ENCODE results near the gene RPS6KA4.

The RPS6KA4 gene

DNA sequence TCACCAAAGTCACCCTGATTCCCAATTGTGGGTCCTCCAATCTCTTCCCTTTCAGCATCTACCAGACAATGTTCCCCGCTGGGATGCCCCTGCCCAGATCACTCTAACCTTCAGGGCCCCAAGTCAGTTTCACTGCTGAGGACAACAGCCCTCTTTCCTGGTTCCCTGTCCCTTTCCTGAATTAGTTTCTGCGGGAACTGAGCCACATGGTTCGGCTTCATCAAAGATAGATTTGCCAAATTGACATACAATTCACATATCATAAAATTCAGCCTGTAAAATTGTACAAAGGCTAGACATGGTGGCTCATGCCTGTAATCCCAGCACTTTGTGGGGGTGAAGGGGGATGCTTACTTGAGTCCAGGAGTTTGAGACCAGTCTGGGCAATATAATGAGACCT, 31.0 kb upstream of the RPS6KA4 start:
- no peak for DNase-seq

DNA sequence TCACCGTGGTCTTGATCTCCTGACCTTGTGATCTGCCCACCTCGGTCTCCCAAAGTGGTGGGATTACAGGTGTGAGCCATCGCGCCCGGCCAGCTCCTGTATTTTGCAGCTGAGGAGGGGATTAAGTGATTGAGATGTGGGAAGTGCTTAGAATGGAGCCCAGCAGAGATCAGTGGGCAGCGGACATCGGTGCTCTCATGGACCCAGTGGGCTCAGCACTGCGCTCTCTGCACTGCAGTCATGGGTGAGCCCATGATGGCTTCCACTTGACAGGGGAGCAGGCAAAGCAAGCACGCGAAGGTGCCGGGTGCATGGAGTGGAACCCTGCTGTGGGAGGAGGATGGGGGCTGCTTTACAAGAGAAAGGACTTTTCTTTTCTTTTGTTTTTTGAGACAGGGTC, 28.1 kb upstream of the RPS6KA4 start:
- DNase-seq = no peak

DNA sequence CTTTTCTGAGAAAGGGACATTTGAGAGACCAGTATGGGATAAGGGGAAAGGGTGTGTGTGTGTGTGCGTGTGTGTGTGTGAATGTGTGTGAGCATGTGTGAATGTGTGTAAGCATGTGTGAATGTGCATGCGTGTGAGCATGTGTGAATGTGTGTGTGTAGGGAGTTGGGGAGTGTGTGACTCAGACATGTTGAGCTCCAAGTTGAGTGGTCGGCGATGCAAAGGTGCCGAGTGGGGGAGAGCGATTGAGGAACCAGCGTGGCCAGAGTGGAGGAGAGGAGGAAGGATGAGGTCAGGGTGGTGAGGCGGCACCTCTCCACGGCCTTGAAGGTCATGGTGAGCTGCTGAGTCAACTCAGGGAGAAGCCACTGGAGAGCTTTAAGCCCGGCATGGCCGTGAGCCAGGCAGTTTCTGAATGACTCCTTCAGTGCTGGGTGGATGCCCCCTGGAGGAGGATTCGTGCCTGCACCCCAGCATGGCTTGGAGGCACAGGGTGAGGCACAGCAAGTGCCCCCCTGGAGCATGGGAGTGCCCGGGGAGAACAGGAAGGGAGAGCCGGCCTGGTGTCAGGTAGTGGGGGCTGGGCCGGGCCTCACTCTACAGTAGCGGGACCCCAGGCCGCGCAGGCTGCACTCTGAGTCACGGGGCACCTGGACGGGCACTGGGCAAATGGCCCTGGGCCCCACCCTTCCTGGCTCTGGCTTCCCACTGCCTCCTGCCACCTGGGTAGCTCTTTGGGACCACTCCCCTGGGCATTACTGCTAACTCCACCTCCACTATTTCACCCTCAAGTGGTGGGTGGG, 27.2 kb upstream of the RPS6KA4 start:
- peak; percentile 93 for DNase-seq

DNA sequence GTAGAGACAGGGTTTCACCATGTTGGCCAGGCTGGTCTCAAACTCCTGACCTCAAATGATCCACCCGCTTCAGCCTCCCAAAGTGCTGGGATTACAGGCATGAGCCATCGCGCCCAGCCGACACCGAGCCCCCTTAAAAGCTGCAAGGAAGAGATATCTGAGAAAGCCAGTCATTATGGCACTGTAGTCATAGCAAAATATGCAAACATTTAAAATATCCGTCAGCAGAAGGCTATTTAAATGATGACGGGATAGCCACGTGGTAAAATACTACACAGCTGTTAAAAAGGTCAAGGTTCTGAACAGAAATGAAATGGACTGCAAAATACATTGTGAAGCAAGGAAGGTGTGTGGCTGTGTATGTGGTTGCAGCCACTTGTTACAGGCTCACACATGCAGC, 25.4 kb upstream of the RPS6KA4 start:
- DNase-seq = no peak

DNA sequence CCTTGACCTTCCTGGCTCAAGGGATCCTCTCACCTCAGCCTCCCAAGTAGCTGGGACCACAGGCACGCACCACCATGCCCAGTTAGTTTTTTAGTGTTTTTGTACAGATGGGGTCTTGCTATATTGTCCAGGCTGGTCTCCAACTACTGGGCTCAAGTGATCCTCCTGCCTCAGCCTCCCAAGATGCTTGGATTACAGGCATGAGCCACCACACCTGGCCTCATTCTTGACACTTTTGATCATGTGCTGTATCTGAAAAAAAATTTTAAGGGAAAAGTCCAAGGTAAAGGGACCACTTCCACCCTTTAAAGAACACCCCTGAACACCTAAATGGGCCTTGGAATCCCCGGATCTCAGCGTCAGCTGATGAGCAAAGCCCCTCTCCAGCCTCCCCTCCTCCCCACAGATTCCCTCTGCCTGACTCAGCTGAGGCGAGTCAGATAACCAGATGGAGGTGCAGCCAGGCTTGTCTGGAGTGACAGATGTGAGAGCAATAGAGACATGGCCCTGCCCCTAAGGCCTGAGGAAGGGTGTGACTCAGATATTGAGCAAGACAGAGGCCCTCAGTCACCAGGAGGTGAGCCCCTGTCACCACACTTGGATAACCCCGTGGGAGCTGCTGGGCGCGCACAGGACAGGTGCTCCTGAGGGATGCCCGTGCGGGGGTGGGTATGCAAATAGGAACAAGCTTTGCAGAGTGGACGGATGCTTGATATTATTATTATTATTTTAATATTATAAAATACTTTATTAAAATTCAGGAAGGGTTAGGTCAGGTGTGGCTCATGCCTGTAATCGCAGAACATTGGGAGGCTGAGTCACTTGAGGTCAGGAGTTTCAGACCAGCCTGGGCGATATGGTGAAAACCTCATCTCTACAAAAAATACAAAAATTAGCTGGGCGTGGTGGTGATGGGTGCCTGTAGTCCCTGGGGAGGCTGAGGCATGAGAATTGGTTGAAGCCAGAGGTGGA, 23.9 kb upstream of the RPS6KA4 start:
- peak; percentile 98 for DNase-seq

DNA sequence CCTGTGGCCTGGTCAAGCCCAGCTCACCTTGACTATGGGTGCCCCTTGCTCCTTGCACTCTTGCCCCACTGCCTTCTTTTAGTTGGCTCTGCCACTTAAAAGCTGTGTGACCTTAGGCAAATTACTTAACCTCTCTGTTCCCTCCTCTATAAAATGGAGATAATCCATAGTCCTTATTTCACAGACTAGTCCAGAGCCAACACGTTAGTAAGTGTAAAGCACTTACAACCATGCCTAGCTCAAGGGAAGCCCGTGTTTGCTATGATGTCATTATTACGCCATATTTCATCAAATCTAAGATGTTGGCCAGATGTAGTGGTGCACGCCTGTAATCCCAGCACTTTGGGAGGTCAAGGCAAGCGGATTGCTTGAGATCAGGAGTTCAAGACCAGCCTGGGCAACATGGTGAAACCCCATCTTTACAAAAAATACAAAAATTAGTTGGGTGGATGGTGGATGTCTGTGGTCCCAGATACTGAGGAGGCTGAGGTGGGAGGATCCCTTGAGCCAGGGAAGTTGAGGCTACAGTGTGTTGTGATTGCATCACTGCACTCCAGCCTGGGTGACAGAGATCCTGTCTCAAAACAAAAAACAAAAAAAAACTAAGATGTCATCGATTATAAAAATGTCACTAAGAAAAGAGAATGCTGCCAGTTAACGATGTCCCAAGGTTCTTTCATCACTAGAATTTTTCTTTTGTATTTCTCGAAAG, 21.3 kb upstream of the RPS6KA4 start:
- DNase-seq = peak; percentile 25

DNA sequence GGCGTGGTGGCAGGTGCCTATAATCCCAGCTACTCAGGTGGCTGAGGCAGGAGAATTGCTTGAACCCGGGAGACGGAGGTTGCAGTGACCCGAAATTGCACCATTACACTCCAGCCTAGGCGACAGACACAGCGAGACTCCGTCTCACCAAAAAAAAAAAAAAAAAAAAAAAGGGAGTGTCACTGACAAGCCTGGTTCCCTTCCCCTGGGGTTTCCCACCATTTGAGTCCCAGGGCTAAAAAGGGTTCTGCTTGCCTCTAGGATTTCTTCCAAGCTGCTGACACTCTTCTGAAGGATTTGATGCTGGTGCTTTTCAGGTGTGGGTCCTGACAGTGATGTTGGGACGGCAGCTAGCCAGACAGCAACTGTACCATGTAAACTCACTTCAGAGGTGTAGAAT, 20.2 kb upstream of the RPS6KA4 start:
- DNase-seq = no peak

DNA sequence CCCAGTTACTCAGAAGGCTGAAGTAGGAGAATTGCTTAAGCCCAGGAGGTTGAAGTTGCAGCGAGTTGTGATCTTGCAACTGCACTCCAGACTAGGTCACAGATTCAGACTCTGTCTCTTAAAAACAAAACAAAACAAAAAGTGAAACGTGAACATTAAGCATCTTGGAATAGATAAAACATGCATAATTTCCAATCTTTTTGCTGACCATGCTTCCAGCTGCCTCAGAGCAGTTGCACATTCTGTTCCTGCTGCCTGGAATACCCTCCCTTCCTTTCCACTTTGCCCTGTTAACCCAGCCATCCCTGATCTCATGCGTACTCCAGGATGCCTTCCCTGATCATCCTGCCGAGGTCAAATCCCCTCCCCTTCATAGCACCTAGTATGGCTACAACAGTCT, 19.7 kb upstream of the RPS6KA4 start:
- DNase-seq = no peak

DNA sequence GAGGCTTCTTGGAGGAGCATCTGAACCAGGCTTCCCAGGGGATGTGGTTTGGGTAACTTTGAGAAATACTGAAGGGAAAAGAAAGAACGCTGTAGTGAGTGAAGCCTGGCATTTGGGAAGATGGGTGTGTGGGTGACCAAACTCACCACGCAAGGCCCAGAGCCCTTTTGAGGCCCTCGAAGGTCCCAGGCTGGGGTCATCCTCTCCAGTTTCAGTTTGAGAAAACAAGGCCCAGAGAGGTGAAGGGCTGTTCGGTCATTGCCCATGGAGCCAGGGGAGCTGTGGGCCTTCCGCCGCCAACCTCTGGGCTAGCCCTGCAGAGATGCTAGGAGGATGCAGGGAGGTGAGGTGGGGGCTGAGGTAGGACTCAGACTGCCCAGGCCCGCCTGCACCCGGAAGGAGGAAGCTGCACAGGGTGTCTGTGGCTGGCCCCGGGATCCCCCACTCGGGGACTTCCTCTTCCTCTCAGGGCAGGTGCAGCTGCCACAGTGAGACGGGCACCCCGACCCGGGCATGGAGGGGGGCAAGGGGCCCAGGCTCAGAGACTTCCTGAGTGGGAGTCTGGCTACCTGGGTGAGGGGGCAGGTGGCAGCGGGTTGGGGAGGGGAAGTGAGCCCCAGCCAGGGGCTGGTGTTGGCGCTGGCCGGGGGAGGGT, 19.1 kb upstream of the RPS6KA4 start, which contains the start of gene CCDC88B:
TSS of gene CCDC88B (plus strand) at position 451 of the 655 bp plus-strand sequence. CDS start at position 514, 63 bp downstream.
- DNase-seq = peak; percentile 46

DNA sequence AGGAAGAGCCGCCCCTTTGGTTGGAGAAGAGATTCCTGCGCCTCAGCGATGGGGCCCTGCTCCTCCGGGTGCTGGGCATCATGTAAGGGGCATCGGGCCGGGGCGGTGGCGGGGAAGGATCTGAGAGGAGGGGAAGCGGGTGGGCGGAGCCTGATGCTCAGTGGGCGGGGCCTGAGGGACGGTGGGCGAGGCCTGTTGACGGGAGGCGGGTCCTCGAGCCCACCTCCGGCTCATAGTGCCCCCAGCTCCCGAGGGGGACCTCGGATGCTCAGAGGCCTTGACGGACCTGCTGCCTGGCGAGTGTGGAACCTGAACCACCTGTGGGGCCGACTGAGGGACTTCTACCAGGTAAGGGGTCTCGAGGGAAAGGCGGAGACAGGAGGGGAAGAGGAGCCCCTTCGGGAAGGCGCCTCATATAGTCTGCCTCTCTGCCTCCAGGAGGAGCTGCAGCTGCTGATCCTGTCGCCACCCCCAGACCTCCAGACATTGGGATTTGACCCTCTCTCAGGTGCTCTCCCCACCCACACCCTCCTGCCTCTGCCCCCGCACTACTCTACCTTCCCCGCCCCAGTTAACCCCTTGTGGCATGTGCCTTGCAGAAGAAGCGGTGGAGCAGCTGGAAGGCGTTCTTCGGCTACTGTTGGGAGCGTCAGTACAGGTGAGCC, 18.2 kb upstream of the RPS6KA4 start:
- DNase-seq = no peak

DNA sequence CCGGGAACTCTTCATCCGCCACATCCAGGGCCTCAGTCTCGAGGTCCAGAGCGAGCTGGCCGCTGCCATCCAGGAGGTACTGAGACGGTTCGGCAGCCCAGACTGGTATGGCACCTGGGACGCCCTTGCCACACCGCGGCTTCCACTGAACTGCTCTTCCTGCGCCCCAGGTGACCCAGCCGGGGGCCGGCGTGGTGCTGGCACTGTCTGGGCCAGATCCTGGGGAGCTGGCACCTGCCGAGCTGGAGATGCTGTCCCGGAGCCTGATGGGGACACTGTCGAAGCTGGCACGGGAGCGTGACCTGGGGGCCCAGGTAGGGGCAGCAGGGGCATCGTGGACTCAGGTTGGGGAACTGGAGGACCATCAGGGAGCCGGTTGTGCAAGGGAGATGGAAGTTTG, 17.5 kb upstream of the RPS6KA4 start:
- no peak for DNase-seq

DNA sequence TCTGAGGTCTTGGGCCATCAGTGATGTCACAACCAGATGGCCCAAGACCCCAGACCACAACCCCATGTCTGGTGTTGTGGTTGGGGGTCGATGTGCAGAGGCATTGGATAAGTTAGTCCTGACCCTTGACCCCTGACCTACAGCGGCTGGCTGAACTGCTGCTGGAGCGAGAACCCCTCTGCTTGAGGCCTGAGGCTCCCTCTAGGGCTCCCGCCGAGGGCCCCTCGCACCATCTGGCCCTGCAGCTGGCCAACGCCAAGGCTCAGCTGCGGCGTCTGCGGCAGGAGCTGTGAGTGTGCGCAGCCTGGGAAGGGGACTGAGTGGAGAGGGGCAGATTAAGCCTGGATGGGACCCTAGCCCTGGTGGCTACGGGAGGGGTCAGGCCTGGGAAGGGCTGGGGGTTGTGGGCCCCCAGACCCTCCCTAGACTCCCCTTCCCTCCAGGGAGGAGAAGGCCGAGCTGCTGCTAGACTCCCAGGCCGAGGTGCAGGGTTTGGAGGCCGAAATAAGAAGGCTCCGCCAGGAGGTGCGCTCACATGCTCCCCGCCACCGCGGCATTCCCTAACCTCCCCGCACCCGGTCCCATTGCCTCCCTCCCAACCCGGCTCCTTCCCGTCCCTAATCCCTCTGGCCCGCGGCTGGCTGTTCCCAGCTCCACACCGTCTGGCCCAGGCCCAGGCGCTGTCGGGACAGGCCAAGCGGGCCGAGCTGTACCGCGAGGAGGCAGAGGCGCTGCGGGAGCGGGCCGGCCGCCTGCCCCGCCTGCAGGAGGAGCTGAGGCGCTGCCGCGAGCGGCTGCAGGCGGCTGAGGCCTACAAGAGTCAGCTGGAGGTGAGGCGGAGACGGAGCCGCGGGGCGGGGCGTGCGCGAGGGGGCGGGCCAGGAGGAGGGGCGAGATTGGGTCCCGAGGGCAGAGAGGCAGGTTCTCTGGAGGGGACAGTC, 16.8 kb upstream of the RPS6KA4 start:
- peak; percentile 80 for DNase-seq

DNA sequence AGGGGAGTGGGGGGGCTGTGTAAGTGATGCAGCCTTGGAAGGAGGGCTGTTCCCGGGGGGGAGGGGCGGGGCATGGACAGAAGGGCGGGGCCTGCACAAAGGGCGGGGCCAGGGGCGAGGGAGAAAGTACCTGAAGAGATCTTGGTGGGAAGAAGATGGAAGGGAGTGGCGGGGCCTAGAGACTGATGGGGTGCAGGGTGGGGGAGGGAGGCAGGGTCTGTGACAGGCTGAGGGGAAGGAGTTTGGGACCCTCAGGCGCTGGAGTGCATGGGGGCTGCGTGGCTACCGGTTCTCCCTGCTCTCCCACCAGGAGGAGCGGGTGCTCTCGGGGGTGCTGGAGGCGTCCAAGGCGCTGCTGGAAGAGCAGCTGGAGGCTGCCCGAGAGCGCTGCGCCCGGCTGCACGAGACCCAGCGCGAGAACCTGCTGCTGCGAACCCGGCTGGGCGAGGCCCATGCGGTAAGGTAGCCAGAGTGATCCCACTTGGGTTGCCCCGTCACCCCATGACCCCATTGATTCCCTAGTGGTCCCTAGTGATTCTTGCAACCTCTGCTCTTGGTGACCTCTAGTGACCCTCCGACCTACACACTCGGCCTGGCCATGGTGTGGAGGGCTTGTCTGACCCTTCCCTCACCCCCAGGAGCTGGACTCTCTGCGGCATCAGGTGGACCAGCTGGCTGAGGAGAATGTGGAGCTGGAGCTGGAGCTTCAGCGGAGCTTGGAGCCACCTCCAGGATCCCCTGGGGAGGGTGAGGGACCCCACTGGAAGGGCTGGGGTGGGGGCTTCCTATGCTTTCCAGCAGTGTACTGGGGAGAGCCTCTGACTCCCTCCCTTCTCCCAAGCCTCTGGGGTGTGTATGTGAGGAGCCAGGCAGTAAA, 15.9 kb upstream of the RPS6KA4 start:
- DNase-seq = no peak

DNA sequence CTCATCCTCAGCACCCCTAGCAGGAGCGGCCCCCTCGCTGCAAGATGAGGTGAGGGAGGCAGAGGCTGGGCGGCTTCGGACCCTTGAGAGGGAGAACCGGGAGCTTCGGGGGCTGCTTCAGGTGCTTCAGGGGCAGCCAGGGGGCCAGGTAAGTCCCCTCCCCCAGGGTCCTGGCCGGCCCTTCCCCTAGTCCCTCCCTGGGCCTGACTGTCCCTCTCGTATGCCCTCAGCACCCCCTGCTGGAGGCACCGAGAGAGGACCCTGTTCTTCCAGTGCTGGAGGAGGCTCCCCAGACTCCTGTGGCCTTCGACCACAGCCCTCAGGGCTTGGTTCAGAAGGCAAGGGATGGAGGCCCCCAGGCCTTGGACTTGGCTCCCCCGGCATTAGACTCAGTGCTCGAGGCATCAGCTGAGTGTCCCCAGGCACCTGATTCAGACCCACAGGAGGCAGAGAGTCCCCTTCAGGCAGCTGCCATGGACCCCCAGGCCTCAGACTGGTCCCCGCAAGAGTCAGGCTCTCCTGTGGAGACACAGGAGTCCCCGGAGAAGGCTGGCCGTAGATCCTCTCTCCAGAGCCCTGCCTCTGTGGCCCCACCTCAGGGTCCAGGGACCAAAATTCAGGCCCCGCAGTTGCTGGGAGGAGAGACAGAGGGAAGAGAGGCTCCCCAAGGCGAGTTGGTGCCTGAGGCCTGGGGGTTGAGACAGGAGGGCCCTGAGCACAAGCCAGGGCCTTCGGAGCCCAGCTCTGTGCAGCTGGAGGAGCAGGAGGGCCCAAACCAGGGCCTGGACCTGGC, 15.0 kb upstream of the RPS6KA4 start:
- DNase-seq = peak; percentile 58

DNA sequence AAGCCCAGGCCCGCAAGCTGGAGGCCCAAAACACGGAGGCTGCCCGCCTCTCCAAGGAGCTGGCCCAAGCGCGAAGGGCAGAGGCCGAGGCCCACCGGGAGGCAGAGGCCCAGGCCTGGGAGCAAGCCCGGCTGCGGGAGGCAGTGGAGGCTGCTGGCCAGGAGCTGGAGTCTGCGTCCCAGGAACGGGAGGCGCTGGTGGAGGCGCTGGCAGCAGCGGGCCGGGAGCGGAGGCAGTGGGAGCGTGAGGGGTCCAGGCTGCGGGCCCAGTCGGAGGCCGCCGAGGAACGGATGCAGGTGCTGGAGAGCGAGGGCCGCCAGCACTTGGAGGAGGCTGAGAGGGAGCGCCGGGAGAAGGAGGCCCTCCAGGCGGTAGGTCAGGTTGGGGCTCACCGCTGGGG, 14.2 kb upstream of the RPS6KA4 start:
- no peak for DNase-seq

DNA sequence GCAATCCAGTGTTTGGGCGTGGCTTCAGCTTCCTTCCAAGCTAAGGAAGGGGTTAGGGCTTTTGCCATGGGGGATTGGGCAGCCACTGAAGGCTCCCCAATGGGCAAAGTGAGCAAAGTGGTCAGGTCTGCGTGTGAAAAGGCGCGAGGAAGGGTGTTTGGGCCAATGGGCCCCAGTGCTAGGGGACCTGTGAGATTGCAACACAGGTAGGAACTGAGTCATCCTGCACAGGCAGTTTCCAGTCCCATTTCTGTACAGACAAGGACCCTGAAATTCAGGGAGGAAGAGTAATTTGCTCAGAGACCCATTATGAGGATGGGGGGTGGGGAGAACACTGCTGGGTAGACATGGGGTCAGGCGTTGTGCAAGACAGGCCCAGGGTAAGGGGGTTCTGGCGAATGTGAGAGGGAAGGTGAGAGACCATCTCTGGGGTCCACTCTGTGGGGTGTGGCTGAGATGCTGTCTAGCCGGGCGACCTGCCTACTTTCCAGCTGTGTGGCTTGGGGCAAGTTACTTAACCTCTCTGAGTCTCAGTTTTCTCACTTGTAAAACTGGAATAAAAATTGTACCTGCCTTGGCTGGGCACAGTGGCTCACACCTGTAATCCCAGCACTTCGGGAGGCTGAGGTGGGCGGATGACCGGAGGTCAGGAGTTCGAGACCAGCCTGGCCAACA, 11.6 kb upstream of the RPS6KA4 start:
- no peak for DNase-seq

DNA sequence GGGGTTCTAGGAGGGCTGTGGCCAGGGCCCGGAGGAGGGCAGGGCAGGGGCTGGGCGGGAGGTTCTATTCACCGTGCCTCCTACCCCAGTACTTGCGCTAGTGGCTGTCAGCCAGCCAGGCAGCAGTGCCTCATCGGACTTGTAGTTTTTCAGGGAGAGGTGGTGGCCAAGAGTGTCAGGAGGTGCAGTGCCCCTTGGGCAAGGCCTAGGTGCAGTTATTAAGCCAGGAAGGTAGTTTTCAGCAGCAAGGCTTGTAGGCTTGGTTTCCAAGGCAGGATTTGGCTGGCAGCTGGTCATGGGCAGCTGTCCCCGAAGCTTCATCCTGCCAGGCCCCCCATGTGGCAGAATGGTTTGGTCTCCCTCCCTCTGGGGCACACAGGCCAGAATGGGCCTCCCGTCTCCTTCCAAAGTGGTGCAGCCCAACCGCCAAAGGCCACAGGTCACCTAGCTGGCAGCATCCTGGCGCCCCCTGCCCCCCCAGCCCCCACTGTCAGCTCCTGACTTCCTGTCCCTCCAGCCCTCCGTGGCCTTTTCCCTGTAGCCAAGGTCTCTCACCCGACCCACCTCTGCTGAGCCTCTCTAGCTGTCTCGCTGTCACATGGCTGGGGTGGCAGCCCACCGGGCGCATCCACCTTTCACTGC, 10.5 kb upstream of the RPS6KA4 start:
- DNase-seq = no peak

DNA sequence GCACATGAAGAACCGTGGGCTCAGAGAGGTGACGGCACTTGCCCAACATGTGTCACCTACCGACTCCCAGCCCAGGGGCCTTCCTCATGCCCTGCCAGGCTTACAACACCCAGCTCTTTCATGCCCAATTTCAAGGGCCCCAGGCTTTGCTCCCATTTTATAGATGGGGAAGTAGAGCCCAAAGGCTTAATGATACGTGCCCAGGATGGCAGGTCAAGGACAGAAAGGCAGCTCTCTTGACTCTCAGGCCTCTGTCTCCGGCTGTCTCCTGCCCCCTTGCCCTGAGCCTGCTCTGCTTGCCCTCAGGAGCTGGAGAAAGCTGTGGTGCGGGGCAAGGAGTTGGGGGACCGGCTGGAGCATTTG, 10.0 kb upstream of the RPS6KA4 start:
- no peak for DNase-seq

Measured in OCI-M1 (cell line).